ENCODE results near the gene CCR1. TPM values are rescaled to one million over a fixed set of nuclear protein-coding genes. Genes with fewer than 3 reads are reported as not detected.

CCR1 gene
- total RNA-seq, result 5.9 and 6.7 TPM in 2 replicates

DNA sequence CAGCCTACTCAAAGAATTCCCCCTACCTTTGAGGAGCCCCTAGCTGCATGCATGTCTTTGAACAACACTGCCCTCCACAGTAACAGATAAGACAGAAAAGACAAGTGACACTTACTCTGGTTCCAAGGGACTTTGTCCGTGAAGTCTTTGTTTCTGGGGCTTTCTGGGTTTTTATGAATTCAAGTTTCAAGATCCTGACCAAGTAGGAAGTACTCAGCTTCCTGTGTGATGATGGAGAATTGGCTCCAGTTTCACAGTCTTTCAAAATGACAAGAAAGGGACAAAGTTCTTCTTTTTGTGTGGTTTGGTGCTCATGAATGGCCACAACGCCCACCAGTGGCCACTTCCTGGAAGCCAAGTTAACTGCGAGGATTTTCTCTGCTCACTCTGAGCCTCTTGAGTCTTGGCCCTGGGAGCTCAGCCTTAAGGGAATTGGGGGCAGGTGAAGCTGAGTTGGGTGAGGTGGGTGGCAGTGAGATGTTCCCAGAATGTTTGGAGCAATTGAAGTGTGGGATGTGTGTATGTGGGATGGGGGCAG is at the start of gene CCR1:
CCR1 (minus strand) TSS at position 147 of the 538 bp plus-strand sequence. CDS start 4,000 bp downstream, outside the sequence.
- Mint-ChIP-seq H3K36me3 (ENCODE audit: low read depth) (peaks cover 14% of the 10 kb centered on the region), H3K4me3 (peak within 1 kb of the TSS; percentile 73), H3K27ac (peak within 1 kb of the TSS; percentile 74), H3K9me3 (peaks cover 4% of the 10 kb centered on the region), H3K27me3 (peaks cover 2% of the 10 kb centered on the region), H3K4me1 (peaks cover 56% of the 10 kb centered on the region)
- intact Hi-C loops (cut with micrococcal nuclease), result loop anchor here (1.0 to 5.0 kb wide), 6 partner anchors 73 to 266 kb away; partner anchors contain the start of genes CCR5 and CXCR6
- DNase-seq, result peak; percentile 89

DNA sequence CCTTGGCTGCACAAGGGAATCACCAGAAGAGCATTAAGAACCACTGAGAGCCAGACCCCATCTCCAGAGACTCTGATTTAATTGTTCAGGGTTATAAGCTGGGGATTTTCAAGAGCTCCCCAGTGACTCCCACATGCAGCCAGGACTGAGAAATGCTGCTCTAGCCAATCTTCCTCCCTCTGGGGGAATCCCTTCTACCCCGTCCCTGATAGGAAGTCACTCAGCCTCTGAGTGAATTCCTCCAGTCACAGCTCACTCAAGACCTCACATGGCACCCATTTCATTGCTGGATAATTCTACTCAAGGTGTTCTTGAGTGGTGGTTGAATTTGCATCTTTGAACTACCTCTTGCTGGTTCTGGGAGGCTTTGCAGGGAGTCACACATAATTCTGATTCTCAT is 44.9 kb upstream of the CCR1 start:
- Mint-ChIP-seq H3K4me1 (peaks cover 6% of the 10 kb centered on the region), H3K36me3 (ENCODE audit: low read depth) (no peaks in the 10 kb centered on the region), H3K27me3 (peaks cover 50% of the 10 kb centered on the region), H3K9me3 (peaks cover 14% of the 10 kb centered on the region), H3K27ac (no peak overlapping the region), H3K4me3 (no peak overlapping the region)
- intact Hi-C loops (cut with micrococcal nuclease), result no loop called here
- DNase-seq, result no peak

DNA sequence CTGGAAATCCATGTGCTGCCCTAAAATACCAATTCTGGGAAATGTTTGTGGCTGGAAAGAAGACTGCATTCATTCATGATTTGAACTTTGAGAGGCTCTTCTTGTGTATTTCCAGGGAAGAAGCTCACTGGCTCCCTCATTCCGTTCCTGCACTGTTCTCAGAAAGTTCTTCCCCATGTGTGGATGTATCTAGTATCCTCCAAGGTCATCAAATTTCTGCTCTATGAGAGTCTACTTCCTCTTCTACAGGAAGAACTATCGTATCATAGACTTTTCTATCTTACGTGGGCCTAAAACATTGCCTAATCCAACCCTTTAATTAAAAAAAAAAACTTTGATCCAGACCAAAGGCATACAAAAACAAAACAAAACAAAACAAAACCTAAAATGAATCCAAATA is 37.0 kb upstream of the CCR1 start:
- Mint-ChIP-seq H3K9me3 (peaks cover 3% of the 10 kb centered on the region), H3K27me3 (peaks cover 28% of the 10 kb centered on the region), H3K36me3 (ENCODE audit: low read depth) (no peaks in the 10 kb centered on the region), H3K4me3 (no peak overlapping the region), H3K27ac (no peak overlapping the region), H3K4me1 (peaks cover 7% of the 10 kb centered on the region)
- intact Hi-C loops (cut with micrococcal nuclease), result no loop called here
- DNase-seq, result no peak

DNA sequence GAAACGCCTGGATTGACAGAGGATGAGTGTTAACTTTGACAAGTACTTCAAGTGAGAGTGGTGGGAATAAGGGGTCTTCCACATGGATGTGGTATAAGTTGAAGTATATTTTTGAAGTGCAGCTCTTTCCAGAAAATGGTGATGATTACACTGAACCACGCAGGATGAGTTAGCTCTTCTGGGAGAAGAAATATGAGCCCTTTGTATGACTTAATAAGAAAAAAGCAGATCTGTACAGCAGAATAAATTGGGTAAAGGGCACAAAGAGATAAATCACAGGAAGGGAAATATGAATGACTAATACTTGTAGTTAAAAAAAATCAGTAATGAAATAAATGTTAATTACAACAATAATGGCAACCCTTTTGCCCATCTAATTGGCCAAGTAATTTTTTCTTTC is 35.4 kb upstream of the CCR1 start:
- Mint-ChIP-seq H3K27ac (no peak overlapping the region), H3K4me1 (peaks cover 8% of the 10 kb centered on the region), H3K9me3 (peaks cover 3% of the 10 kb centered on the region), H3K27me3 (peaks cover 41% of the 10 kb centered on the region), H3K36me3 (ENCODE audit: low read depth) (no peaks in the 10 kb centered on the region), H3K4me3 (no peak overlapping the region)
- intact Hi-C loops (cut with micrococcal nuclease), result no loop called here
- DNase-seq, result no peak

DNA sequence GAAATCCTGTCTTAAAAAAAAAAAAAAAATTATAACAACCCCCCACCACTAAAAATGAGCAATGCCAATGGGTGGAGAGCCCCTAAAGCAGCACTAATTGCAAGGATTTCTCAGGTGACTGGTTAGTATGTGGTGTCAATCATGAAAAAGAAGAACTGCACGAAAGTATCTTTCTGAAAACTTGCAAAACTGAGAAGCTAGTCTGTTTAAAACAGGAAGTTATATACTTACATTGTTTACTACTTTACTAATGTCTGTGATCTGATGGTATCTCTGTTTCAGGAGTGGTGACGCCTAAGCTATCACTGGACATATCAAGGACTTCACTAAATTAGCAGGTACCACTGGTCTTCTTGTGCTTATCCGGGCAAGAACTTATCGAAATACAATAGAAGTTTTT is 34.0 kb upstream of the CCR1 start, which contains the start of gene CCR3:
CCR3 (plus strand) TSS at position 341 of the 400 bp plus-strand sequence. CDS start 22,699 bp downstream, outside the sequence.
- Mint-ChIP-seq H3K36me3 (ENCODE audit: low read depth) (no peaks in the 10 kb centered on the region), H3K27ac (no peak within 1 kb of the TSS), H3K4me3 (no peak within 1 kb of the TSS), H3K27me3 (peaks cover 53% of the 10 kb centered on the region), H3K4me1 (peaks cover 8% of the 10 kb centered on the region), H3K9me3 (peaks cover 3% of the 10 kb centered on the region)
- no peak for DNase-seq
- intact Hi-C loops (cut with micrococcal nuclease), result no loop called here

DNA sequence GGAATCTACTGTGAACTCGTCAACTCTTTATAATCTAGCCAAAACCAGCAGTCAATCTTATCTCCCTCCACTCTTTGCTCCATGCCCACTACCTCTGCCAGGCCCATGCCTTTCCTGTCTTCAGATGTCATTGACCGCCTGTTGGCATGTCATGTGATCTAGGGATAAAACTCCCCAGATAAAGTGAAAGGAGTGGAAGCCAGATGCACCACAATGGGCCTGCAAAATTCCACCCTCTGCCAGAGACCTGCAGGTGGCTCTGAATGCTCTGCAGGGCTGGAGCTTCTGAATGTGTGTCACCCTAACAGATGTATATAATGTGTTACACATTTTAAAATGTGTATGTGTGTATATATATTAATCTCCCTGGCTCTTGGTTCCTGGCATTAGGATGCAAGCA is 31.8 kb upstream of the CCR1 start:
- peaks cover 11% of the 10 kb centered on the region for H3K4me1 Mint-ChIP-seq

DNA sequence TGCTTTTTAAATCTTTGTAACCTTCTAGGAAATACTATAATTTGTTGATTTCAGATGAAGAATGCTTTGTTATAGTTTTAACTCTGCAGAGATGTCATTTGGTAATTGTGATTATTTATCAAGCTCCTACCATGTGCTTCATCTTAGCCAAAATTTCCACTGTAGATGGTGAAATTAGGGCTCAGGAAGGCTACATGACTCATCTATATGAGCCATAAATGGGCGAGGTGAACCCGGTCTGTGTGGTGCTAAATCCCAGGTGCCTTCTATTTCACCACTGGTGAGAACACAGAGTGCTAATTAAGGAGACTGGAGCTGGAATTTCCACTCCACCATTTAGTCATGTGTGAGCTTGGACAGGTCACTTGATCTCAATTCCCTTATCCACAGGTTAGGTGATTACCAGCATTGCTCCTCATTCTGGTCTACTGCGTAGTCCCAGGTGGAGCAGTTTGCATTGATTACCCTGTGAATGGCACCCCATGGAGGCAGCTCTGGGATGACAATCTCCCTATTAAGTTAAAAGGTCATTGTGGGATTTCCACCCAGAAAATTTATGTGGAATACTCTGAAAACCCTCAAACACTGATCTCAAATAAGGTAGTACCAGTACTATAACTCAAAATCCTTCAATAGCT is 31.3 kb upstream of the CCR1 start:
- Mint-ChIP-seq H3K27me3 (peaks cover 72% of the 10 kb centered on the region), H3K27ac (no peak overlapping the region), H3K9me3 (peaks cover 6% of the 10 kb centered on the region), H3K4me3 (no peak overlapping the region), H3K4me1 (peaks cover 11% of the 10 kb centered on the region), H3K36me3 (ENCODE audit: low read depth) (no peaks in the 10 kb centered on the region)
- no peak for DNase-seq
- intact Hi-C loops (cut with micrococcal nuclease), result no loop called here

More for the DNA sequence above, 31.8 kb upstream of the CCR1 start:
- Mint-ChIP-seq H3K9me3 (peaks cover 6% of the 10 kb centered on the region), H3K27me3 (peaks cover 69% of the 10 kb centered on the region), H3K27ac (no peak overlapping the region), H3K36me3 (ENCODE audit: low read depth) (no peaks in the 10 kb centered on the region), H3K4me3 (no peak overlapping the region)
- intact Hi-C loops (cut with micrococcal nuclease), result no loop called here
- no peak for DNase-seq

DNA sequence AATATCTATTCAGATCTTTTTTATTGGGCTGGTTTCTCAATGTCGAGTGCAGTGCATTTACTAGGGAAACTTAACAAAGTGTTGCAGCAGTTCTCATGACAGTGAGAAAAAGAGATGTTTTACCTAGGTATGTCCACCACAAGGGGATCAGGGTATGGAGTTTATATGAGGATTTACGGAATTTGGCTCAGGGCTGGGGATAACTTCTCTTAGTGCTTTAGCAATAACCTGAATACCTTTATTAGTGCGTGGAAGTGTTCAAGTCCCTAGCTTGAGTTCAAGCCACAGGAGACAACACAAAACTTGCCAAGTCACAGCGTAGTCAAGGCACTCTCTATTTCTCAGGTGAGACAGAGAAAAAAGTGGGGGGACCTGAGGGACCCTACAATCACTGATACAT is 30.3 kb upstream of the CCR1 start:
- no peak overlapping the region for H3K4me3 Mint-ChIP-seq
- H3K27me3 Mint-ChIP-seq, result peaks cover 70% of the 10 kb centered on the region
- no peak overlapping the region for H3K27ac Mint-ChIP-seq
- no peak for DNase-seq
- no peaks in the 10 kb centered on the region for H3K36me3 Mint-ChIP-seq (ENCODE audit: low read depth)
- H3K9me3 Mint-ChIP-seq, result peaks cover 4% of the 10 kb centered on the region
- intact Hi-C loops (cut with micrococcal nuclease), result no loop called here
- peaks cover 11% of the 10 kb centered on the region for H3K4me1 Mint-ChIP-seq

DNA sequence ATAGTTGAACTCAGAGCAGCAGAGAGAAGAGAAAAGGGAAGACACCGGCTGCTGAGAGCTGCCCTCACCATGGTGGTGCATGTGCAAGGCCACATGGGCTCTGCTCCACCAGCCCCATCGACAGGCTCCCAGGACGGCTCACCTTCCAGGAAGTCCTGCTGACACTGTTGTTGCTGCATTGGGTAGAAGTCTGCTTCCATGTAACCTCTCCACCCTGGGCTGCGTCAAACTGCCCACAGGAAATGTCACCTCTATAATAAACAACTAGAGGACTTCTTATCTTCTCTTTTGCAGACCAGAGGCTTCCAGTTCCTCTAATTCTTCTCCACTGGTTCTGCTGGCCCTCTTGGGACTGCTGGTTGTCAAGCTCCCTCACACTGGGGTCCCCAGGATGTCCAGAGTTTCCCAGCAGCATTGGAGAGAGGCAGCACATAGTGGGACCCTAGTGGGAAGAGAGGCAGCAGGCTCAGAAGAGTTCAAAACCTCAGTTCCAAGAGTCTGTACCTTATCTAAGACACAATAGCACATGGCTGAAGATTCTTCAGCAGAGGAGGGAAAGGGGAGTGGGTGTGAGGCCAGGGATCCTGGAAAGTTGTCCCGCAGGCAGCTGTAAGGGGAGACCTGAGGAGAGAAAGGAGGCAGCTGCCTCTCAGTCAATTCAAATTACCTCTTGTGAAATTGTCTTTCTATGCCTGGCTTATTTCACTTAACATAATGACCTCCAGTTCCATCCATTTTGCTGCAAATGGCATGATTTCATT is 28.4 kb upstream of the CCR1 start:
- H3K27ac Mint-ChIP-seq, result no peak overlapping the region
- H3K4me3 Mint-ChIP-seq, result no peak overlapping the region
- no peak for DNase-seq
- H3K9me3 Mint-ChIP-seq, result peaks cover 3% of the 10 kb centered on the region
- peaks cover 7% of the 10 kb centered on the region for H3K4me1 Mint-ChIP-seq
- no peaks in the 10 kb centered on the region for H3K36me3 Mint-ChIP-seq (ENCODE audit: low read depth)
- intact Hi-C loops (cut with micrococcal nuclease), result no loop called here
- H3K27me3 Mint-ChIP-seq, result peaks cover 74% of the 10 kb centered on the region

DNA sequence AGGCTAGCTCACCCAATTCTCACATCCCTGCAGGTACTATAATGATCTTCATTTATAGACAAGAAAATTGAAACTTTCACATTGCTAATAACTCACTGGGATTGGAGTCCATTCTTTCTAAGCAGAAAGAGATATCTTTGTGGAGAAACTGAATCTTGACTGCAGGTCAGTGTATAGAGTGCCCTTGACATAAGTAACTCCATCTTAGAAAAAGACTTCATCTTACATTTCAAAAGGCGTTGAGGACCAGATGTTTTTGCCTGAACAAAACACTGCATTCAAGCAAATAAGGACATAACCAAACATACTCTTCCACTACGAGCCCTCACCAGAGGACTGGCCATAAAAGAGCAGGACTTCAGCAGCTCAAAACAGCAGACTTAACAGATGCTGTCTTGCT is 27.3 kb upstream of the CCR1 start:
- Mint-ChIP-seq H3K36me3 (ENCODE audit: low read depth) (no peaks in the 10 kb centered on the region), H3K27ac (no peak overlapping the region), H3K4me3 (no peak overlapping the region), H3K27me3 (peaks cover 76% of the 10 kb centered on the region), H3K9me3 (peaks cover 3% of the 10 kb centered on the region), H3K4me1 (peaks cover 7% of the 10 kb centered on the region)
- no peak for DNase-seq
- intact Hi-C loops (cut with micrococcal nuclease), result no loop called here

DNA sequence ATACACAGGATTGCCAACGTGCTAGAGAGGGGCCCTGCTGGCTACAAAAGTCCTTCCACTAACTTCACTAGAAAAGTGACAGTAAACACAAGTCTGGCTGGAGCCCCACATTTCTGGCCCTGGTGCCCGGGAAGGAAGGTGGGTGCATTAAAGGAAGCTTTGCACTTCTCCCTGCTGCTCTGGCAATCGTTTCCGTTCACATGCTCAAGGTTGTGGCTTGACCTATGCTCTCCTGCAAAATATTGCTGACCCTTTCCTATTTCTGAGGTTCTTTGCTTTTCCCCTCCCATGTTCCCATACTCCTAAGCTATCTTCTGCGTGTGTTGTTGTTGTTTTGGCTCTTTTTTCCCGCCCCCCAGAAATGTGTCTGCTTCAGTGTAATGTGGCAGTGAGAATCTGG is 25.1 kb upstream of the CCR1 start:
- peaks cover 3% of the 10 kb centered on the region for H3K9me3 Mint-ChIP-seq
- peaks cover 13% of the 10 kb centered on the region for H3K4me1 Mint-ChIP-seq
- H3K4me3 Mint-ChIP-seq, result no peak overlapping the region
- intact Hi-C loops (cut with micrococcal nuclease), result no loop called here
- no peak overlapping the region for H3K27ac Mint-ChIP-seq
- DNase-seq, result no peak
- peaks cover 71% of the 10 kb centered on the region for H3K27me3 Mint-ChIP-seq
- no peaks in the 10 kb centered on the region for H3K36me3 Mint-ChIP-seq (ENCODE audit: low read depth)

DNA sequence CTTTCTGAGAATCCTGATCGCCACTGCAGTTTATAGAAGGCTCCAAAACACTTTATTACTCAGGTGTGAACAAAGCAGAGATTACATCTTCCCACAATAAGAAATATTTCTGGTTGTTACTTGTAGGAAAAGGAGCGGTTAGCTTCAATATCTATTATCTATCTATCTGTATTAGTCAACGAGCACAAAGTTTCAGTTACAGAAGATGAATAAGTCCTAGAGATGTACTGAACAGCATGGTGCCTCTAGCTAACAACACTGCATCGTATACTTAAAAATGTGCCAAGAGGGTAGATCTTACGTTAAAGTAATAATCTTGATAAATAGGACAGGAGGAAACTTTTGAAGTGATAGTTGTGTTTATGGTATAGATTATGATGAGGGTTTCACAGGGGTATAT is 23.2 kb upstream of the CCR1 start:
- H3K27ac Mint-ChIP-seq, result no peak overlapping the region
- intact Hi-C loops (cut with micrococcal nuclease), result no loop called here

DNA sequence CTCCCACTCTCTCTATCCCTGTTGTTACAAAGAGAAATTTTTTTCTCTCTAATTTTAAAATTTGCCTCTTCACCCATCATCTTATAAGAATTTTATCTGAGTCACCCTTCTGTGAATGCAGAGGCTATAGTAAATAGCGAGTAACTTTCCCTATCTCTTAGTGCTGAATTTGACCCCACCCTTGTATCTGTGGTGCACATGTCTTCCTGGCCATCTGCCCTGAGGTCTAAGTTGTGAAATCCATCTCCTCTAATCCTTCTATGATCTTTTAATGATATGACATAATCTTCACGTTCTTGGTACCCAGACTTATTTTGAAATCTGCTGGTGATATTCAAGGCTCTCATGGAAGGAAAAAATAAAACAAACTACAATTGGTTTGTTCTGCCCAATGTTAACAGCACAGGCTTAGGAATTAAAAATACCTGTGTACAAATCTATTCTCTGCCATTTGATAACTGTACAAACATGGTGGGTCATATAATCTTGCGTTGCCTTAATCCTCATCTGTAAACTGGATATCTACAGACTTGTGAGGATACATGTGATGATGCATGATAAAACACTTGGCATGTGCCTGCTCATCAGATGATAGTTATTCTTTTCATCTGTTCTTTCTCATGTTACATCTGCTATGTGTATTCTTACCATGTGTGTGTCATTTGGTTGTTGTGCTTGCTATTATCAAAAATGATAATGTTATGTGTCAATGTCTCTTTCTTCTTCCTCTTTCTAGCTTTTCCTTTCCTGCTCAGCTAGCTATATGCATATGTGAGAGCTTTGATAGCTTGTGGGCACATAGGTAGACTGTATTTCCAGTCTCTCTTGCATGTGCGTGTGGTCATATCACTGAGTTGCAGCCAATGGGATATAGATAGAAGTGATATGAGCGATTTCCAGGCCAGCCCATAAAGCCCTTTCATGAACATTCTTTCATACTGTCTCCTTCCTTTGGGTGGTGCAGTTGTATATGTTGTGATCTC is 20.4 kb upstream of the CCR1 start:
- no peak overlapping the region for H3K27ac Mint-ChIP-seq
- no peak for DNase-seq
- peaks cover 2% of the 10 kb centered on the region for H3K36me3 Mint-ChIP-seq (ENCODE audit: low read depth)
- H3K27me3 Mint-ChIP-seq, result peaks cover 65% of the 10 kb centered on the region
- H3K9me3 Mint-ChIP-seq, result peaks cover 6% of the 10 kb centered on the region
- no peak overlapping the region for H3K4me3 Mint-ChIP-seq
- H3K4me1 Mint-ChIP-seq, result peaks cover 13% of the 10 kb centered on the region
- intact Hi-C loops (cut with micrococcal nuclease), result no loop called here

More for the DNA sequence above, 23.2 kb upstream of the CCR1 start:
- Mint-ChIP-seq H3K4me3 (no peak overlapping the region), H3K9me3 (peaks cover 6% of the 10 kb centered on the region), H3K4me1 (peaks cover 13% of the 10 kb centered on the region), H3K36me3 (ENCODE audit: low read depth) (peaks cover 2% of the 10 kb centered on the region), H3K27me3 (peaks cover 67% of the 10 kb centered on the region)
- DNase-seq, result no peak

Measured in activated CD4-positive, alpha-beta T cell treated with anti-CD3 and anti-CD28 coated beads, Interleukin-2, amount 10 ng/mL, durations not matched to agents 24 days and 14 days (primary cell).